ENCODE data around the gene ZDBF2.
"Not testable (repeated sequence)": the region's sequence is repeated elsewhere in the genome, so short reads cannot be mapped to it uniquely, and the experiment has no call there.

Gene ZDBF2

DNA sequence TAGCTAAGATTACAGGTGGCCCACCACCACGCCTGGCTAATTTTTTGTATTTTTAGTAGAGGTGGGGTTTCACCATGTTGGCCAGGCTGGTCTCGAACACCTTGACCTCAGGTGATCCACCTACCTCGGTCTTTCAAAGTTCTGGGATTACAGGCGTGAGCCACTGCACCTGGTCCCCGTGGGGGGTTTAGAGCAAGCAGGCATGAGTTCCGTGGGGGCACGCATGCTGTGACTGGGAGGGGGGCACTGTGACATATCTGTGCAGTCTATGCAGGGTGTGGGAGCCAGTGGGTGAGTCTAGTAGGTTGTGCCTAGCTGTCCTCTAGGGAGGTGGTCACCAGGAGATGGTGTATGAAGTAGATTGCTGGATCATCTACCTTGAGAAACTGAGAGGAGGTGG lies 16.6 kb upstream of the ZDBF2 start:
- TF ChIP-seq, protein P1, sequence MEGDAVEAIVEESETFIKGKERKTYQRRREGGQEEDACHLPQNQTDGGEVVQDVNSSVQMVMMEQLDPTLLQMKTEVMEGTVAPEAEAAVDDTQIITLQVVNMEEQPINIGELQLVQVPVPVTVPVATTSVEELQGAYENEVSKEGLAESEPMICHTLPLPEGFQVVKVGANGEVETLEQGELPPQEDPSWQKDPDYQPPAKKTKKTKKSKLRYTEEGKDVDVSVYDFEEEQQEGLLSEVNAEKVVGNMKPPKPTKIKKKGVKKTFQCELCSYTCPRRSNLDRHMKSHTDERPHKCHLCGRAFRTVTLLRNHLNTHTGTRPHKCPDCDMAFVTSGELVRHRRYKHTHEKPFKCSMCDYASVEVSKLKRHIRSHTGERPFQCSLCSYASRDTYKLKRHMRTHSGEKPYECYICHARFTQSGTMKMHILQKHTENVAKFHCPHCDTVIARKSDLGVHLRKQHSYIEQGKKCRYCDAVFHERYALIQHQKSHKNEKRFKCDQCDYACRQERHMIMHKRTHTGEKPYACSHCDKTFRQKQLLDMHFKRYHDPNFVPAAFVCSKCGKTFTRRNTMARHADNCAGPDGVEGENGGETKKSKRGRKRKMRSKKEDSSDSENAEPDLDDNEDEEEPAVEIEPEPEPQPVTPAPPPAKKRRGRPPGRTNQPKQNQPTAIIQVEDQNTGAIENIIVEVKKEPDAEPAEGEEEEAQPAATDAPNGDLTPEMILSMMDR (IDR thresholded peaks at IDR 0.05; ENCODE audit: low read depth, low read length, poor library complexity, severe bottlenecking): no peak
- TF ChIP-seq EZH2phosphoT487 (IDR thresholded peaks at IDR 0.05; ENCODE audit: borderline replicate concordance, low read length): no peak
- no peak overlapping the region for H3K4me3 ChIP-seq (ENCODE audit: low read length)
- no peaks in the 10 kb centered on the region for H3K9me2 ChIP-seq (replicated peaks; ENCODE audit: control insufficient read depth, low read length)
- H3K27me3 ChIP-seq (ENCODE audit: control insufficient read depth, low read length): peaks cover 58% of the 10 kb centered on the region
- no peaks in the 10 kb centered on the region for H3K36me3 ChIP-seq (ENCODE audit: control insufficient read depth, low read length)
- H3K9me3 ChIP-seq (ENCODE audit: control insufficient read depth, insufficient read depth, low read length): no peaks in the 10 kb centered on the region
- no peaks in the 10 kb centered on the region for H4K20me1 ChIP-seq (ENCODE audit: control insufficient read depth, insufficient read depth, low read depth, low read length)
- no peaks in the 10 kb centered on the region for H3K4me1 ChIP-seq (ENCODE audit: control insufficient read depth, low read length)
- H3K27ac ChIP-seq (ENCODE audit: low read depth, low read length): no peak overlapping the region
- H3K79me2 ChIP-seq (ENCODE audit: control insufficient read depth, low read length): no peaks in the 10 kb centered on the region
- H3K4me2 ChIP-seq (ENCODE audit: low read length): no peak overlapping the region
- H3F3A ChIP-seq (ENCODE audit: control insufficient read depth, insufficient read depth): no peaks in the 10 kb centered on the region

DNA sequence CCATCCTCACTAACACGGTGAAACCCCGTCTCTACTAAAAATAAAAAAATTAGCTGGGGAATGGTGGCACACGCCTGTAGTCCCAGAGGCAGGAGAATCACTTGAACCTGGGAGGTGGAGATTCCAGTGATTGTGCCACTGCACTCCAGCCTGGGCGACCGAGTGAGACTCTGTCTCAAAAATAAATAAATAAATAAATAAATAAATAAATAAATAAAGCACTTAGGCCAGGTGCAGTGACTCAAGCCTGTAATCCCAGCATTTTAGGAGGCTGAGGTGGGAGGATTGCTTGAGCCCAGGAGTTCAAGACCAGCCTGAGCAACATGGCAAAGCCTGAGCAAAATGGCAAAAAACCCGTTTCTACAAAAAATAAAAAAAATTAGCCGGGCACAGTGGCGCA lies 15.8 kb upstream of the ZDBF2 start:
- H3K79me2 ChIP-seq (ENCODE audit: control insufficient read depth, low read length); H3K9me2 ChIP-seq (replicated peaks; ENCODE audit: control insufficient read depth, low read length); H4K20me1 ChIP-seq (ENCODE audit: control insufficient read depth, insufficient read depth, low read depth, low read length); H3K4me2 ChIP-seq (ENCODE audit: low read length); H3K4me1 ChIP-seq (ENCODE audit: control insufficient read depth, low read length); H3K4me3 ChIP-seq (ENCODE audit: low read length); H3F3A ChIP-seq (ENCODE audit: control insufficient read depth, insufficient read depth); H3K9me3 ChIP-seq (ENCODE audit: control insufficient read depth, insufficient read depth, low read length); H3K27ac ChIP-seq (ENCODE audit: low read depth, low read length); H3K36me3 ChIP-seq (ENCODE audit: control insufficient read depth, low read length): not testable (repeated sequence)
- H3K27me3 ChIP-seq (ENCODE audit: control insufficient read depth, low read length): peaks cover 60% of the 10 kb centered on the region

DNA sequence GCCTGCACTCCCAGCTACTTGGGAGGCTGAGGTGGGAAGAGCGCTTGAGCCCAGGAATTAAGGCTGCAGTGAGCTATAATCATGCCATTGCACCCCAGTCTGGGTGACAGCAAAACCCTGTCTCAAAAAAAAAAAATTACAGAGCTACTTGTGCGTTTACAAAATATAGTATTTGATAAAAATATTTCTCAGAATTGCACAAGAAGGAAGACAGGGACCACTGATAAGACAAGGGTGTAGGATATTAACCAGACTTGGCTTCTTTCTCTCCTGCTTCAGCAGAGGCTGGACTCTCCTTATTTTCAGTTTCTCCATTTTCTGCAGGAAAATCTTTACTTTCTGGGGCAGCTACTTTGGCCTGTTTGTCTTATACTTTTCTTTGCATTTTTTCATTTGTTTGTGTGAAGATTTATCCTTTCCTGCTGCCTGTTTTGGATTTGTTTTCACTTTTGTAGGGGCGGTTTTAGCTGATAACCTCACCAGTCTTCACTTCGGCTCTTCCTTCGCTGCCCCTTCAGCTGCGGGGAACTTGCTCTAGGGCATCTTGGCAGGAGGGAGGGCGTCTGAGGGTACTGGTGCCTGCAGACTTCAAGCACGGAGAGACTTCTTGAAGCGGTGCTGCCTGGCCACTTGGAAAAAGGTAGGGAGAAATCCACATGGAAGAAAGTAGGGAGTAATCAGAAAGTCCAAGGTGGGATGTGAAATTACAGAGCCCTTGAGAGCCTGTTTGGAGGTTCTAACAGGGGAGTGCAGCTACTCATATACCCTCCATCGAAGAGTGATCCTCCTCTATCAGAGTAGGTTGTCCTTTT lies 14.9 kb upstream of the ZDBF2 start:
- Histone ChIP-seq H3K79me2 (ENCODE audit: control insufficient read depth, low read length) (no peaks in the 10 kb centered on the region), H3F3A (ENCODE audit: control insufficient read depth, insufficient read depth) (no peaks in the 10 kb centered on the region), H3K36me3 (ENCODE audit: control insufficient read depth, low read length) (no peaks in the 10 kb centered on the region), H3K9me3 (ENCODE audit: control insufficient read depth, insufficient read depth, low read length) (no peaks in the 10 kb centered on the region), H3K27ac (ENCODE audit: low read depth, low read length) (no peak overlapping the region), H3K4me3 (ENCODE audit: low read length) (no peak overlapping the region), H3K4me2 (ENCODE audit: low read length) (no peak overlapping the region), H3K4me1 (ENCODE audit: control insufficient read depth, low read length) (no peaks in the 10 kb centered on the region; the same call in 1 of the 2 replicates), H3K27me3 (ENCODE audit: control insufficient read depth, low read length) (peaks cover 67% of the 10 kb centered on the region), H3K9me2 (replicated peaks; ENCODE audit: control insufficient read depth, low read length) (no peaks in the 10 kb centered on the region), H4K20me1 (ENCODE audit: control insufficient read depth, insufficient read depth, low read depth, low read length) (no peaks in the 10 kb centered on the region)
- TF ChIP-seq EZH2phosphoT487 (IDR thresholded peaks at IDR 0.05; ENCODE audit: borderline replicate concordance, low read length): peak; percentile 86; the same call in 1 of the 2 replicates
- TF ChIP-seq, protein P1 (IDR thresholded peaks at IDR 0.05; ENCODE audit: low read depth, low read length, poor library complexity, severe bottlenecking): no peak

DNA sequence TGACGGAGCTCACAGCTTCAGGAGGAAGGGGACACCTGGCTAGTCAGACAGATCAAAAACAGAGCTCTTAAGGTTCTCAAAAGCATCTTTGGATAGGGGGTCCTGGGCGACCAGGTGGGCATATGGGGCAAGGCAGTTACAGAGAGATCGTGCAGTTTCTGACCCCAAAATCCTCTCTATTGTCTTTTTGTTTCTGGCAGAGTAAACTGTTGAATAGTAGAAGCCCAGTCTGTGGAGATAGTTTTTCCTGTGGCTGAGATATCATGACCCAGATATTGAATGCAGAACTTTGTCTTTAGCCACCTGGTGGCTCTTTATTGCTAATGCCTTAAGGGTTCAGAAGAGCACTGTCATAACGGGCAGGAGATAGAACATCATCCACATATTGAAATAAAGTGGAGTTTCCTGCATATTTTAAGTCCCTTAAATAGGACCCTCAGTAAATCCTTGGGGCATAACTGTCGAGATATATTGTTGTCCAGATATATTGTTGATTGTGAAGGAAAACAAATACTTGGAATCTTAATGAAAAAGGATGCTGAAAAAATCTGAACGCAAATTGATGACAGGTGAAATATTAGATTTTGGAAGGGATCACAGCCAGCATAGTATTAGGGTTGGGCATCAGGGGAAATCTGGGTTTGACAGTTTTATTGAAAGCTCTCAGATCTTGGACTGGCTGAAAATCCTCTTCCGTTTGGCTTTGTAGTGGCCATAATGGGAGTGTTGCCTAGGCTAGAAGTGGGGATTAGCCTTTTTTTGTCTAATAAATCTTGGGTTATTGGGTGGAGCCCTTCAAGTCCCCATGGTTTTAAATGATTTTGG lies 14.1 kb upstream of the ZDBF2 start:
- H3K36me3 ChIP-seq (ENCODE audit: control insufficient read depth, low read length): no peaks in the 10 kb centered on the region
- H3F3A ChIP-seq (ENCODE audit: control insufficient read depth, insufficient read depth): no peaks in the 10 kb centered on the region
- H3K79me2 ChIP-seq (ENCODE audit: control insufficient read depth, low read length): no peaks in the 10 kb centered on the region
- H4K20me1 ChIP-seq (ENCODE audit: control insufficient read depth, insufficient read depth, low read depth, low read length): no peaks in the 10 kb centered on the region
- H3K27me3 ChIP-seq (ENCODE audit: control insufficient read depth, low read length): peaks cover 67% of the 10 kb centered on the region
- H3K9me2 ChIP-seq (replicated peaks; ENCODE audit: control insufficient read depth, low read length): no peaks in the 10 kb centered on the region
- H3K4me1 ChIP-seq (ENCODE audit: control insufficient read depth, low read length): no peaks in the 10 kb centered on the region; the same call in 1 of the 2 replicates
- no peak overlapping the region for H3K4me2 ChIP-seq (ENCODE audit: low read length)
- no peak overlapping the region for H3K4me3 ChIP-seq (ENCODE audit: low read length)
- TF ChIP-seq EZH2phosphoT487 (IDR thresholded peaks at IDR 0.05; ENCODE audit: borderline replicate concordance, low read length): no peak
- TF ChIP-seq, protein P1 (IDR thresholded peaks at IDR 0.05; ENCODE audit: low read depth, low read length, poor library complexity, severe bottlenecking): peak; percentile 63
- H3K9me3 ChIP-seq (ENCODE audit: control insufficient read depth, insufficient read depth, low read length): no peaks in the 10 kb centered on the region
- H3K27ac ChIP-seq (ENCODE audit: low read depth, low read length): no peak overlapping the region

Measured in DOHH2 (cell line).